ENCODE data around the gene CIT. TPM values are rescaled to one million over a fixed set of nuclear protein-coding genes. Genes with fewer than 3 reads are reported as not detected.

The CIT gene
- polyA plus RNA-seq, 3 donors: 0.03 TPM; not detected in 2

DNA sequence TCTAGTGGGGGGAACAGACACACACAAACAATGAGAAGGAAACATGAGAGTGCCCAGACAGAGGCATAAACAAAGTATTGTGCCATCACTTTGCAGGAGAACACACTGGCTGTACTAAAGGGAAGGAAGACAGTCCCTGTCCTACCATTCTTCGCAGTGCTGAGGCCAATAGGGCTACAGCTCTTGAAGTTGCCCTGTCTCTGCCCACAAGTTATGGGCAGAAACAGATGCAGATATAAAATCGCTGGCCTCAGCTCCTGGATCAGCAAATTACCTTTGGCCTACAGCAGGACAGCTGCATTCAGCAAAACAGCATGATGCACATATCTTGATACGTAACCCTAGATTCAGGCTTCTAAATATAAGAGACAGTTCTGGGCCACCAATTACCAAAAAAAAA lies 232.2 kb downstream of the CIT start:
- WGBS (ENCODE audit: insufficient coverage): 91% methylated on average over 2 of the region's 3 CpGs

DNA sequence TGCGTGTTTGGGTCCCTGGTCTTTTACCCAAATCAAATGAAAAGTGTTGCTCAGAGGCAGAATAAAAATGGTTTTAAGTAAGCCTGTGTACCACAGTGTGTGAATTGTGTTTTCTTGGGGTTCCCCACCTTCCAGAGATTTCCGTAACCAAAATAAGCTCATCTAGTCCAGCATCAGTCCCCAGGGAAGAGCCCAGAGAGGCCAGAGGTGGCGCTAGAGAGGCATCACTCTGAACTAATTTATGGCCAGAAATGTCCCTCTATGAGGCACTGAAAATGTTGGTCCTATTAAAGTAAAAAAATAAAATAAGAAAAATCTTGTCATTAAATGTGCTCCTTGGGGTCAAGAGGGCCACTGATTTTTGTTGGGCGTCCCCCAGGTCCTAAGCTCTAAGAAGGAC lies 234.1 kb downstream of the CIT start:
- H4K20me1 ChIP-seq (ENCODE audit: insufficient read depth, low read length): no peaks in the 10 kb centered on the region
- intact Hi-C loops (cut with micrococcal nuclease): no loop called here
- no peaks in the 10 kb centered on the region for H3K4me1 ChIP-seq (ENCODE audit: control insufficient read depth in 1 of 2, insufficient read depth in 2 of 2, low read length in 2 of 2)
- H3K9me3 ChIP-seq (replicated peaks in 1 of 2; ENCODE audit: control insufficient read depth in 1 of 2, insufficient read depth in 1 of 2, low read length in 2 of 2): no peaks in the 10 kb centered on the region
- whole genome bisulfite sequencing (ENCODE audit: insufficient coverage): 100% methylated on average over 1 of the region's 4 CpGs
- H3K4me3 Mint-ChIP-seq: no peak overlapping the region
- no peaks in the 10 kb centered on the region for H3K79me2 ChIP-seq (ENCODE audit: insufficient read depth, low read length)
- H2AFZ ChIP-seq (ENCODE audit: insufficient read depth, low read depth, low read length, poor library complexity, severe bottlenecking): no peak overlapping the region
- H3K9ac ChIP-seq (ENCODE audit: insufficient read depth, low read length, poor library complexity, severe bottlenecking): no peak overlapping the region
- no peak overlapping the region for H3K27ac Mint-ChIP-seq
- peaks cover 3 to 16% (median 7%) of the 10 kb centered on the region in 3 donors for H3K27me3 Mint-ChIP-seq (ENCODE audit: low read depth in 3 of 3)
- TF ChIP-seq, protein P1, sequence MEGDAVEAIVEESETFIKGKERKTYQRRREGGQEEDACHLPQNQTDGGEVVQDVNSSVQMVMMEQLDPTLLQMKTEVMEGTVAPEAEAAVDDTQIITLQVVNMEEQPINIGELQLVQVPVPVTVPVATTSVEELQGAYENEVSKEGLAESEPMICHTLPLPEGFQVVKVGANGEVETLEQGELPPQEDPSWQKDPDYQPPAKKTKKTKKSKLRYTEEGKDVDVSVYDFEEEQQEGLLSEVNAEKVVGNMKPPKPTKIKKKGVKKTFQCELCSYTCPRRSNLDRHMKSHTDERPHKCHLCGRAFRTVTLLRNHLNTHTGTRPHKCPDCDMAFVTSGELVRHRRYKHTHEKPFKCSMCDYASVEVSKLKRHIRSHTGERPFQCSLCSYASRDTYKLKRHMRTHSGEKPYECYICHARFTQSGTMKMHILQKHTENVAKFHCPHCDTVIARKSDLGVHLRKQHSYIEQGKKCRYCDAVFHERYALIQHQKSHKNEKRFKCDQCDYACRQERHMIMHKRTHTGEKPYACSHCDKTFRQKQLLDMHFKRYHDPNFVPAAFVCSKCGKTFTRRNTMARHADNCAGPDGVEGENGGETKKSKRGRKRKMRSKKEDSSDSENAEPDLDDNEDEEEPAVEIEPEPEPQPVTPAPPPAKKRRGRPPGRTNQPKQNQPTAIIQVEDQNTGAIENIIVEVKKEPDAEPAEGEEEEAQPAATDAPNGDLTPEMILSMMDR (IDR thresholded peaks at IDR 0.05): peak; percentile 67
- no peak for DNase-seq
- no peak overlapping the region for H3K4me2 ChIP-seq (replicated peaks; ENCODE audit: extremely low read depth, low read length, poor library complexity, severe bottlenecking)
- no peak overlapping the region for H3K4me3 ChIP-seq (replicated peaks in 1 of 3; ENCODE audit: low read depth in 2 of 3, low read length in 3 of 3)
- H3K27ac ChIP-seq (ENCODE audit: low read depth in 1 of 2, low read length in 2 of 2): no peak overlapping the region
- peaks cover 0 to 5% (median 3%) of the 10 kb centered on the region in 7 donors for H3K9me3 Mint-ChIP-seq
- H3K27me3 ChIP-seq (ENCODE audit: control insufficient read depth in 2 of 2, insufficient read depth in 2 of 2, low read length in 2 of 2): no peaks in the 10 kb centered on the region
- no peaks in the 10 kb centered on the region for H3K36me3 ChIP-seq (replicated peaks in 1 of 2; ENCODE audit: control insufficient read depth in 1 of 2, insufficient read depth in 2 of 2, low read length in 2 of 2)
- no peaks in the 10 kb centered on the region for H3K36me3 Mint-ChIP-seq
- H3K4me1 Mint-ChIP-seq: peaks cover 2% of the 10 kb centered on the region

More for the DNA sequence above, 232.2 kb downstream of the CIT start:
- TF ChIP-seq, protein P1 (IDR thresholded peaks at IDR 0.05): no peak
- Histone ChIP-seq H2AFZ (ENCODE audit: insufficient read depth, low read depth, low read length, poor library complexity, severe bottlenecking) (no peak overlapping the region), H3K27ac (ENCODE audit: low read depth in 1 of 2, low read length in 2 of 2) (no peak overlapping the region), H3K27me3 (ENCODE audit: control insufficient read depth in 2 of 2, insufficient read depth in 2 of 2, low read length in 2 of 2) (no peaks in the 10 kb centered on the region), H3K9ac (ENCODE audit: insufficient read depth, low read length, poor library complexity, severe bottlenecking) (no peak overlapping the region), H4K20me1 (ENCODE audit: insufficient read depth, low read length) (no peaks in the 10 kb centered on the region), H3K4me1 (ENCODE audit: control insufficient read depth in 1 of 2, insufficient read depth in 2 of 2, low read length in 2 of 2) (no peaks in the 10 kb centered on the region), H3K4me3 (replicated peaks in 1 of 3; ENCODE audit: low read depth in 2 of 3, low read length in 3 of 3) (no peak overlapping the region), H3K36me3 (replicated peaks in 1 of 2; ENCODE audit: control insufficient read depth in 1 of 2, insufficient read depth in 2 of 2, low read length in 2 of 2) (no peaks in the 10 kb centered on the region), H3K9me3 (replicated peaks in 1 of 2; ENCODE audit: control insufficient read depth in 1 of 2, insufficient read depth in 1 of 2, low read length in 2 of 2) (no peaks in the 10 kb centered on the region), H3K4me2 (replicated peaks; ENCODE audit: extremely low read depth, low read length, poor library complexity, severe bottlenecking) (no peak overlapping the region), H3K79me2 (ENCODE audit: insufficient read depth, low read length) (no peaks in the 10 kb centered on the region)
- Mint-ChIP-seq H3K27me3 (ENCODE audit: low read depth in 3 of 3) (peaks cover 3 to 13% (median 6%) of the 10 kb centered on the region in 3 donors), H3K36me3 (no peaks in the 10 kb centered on the region), H3K9me3 (peaks cover 0 to 5% (median 3%) of the 10 kb centered on the region in 7 donors), H3K27ac (no peak overlapping the region), H3K4me3 (no peak overlapping the region), H3K4me1 (peaks cover 2% of the 10 kb centered on the region)
- intact Hi-C loops (cut with micrococcal nuclease): no loop called here
- no peak for DNase-seq

Other genes starting within 250 kb of the CIT start
- 10 to 100 TPM; 20.5 to 35.9 (median 23.0) TPM for gene PRKAB1, start 209.2 kb downstream of the CIT start, polyA plus RNA-seq
- under 1 TPM in 1 of 3 donors, not detected in 2; 0.13 TPM for gene BICDL1, start 111.9 kb upstream of the CIT start, polyA plus RNA-seq
- 10 to 100 TPM; 20.4 to 27.3 (median 21.6) TPM for gene RAB35, start 239.4 kb upstream of the CIT start, polyA plus RNA-seq